Natural killer cell treated with Interleukin-12 subunit alpha and Interleukin-12 subunit beta and Interleukin-15 and Interleukin-18, amount 100 ng/mL, for 72 hours (primary cell): ENCODE data around the gene OAS2. TPM values are rescaled to one million over a fixed set of nuclear protein-coding genes. Genes with fewer than 3 reads are reported as not detected.

ENCODE experiments used
- ATAC-seq, 2 donors: fragments of 150-1000 bp; cut with Tn5 transposase in 1 of 2; sonication (Bioruptor Pico), chemical (Tn5 transposase) in 1 of 2; 2 replicates each; pipeline ENCODE4 v1.10.0; 2021
- DNase-seq: peaks from one replicate; pipeline ENCODE4 v3.0.0; 2022; ENCODE audit warnings: low spot score
- H3K27ac Mint-ChIP-seq, 2 donors: 1 replicate in 1 of 2; 2 replicates in 1 of 2; pipeline ENCODE4 v1.8.0; 2022; ENCODE audit warnings: mixed read lengths in 2 of 2, mild to moderate bottlenecking in 1 of 2, moderate library complexity in 1 of 2
- H3K27me3 Mint-ChIP-seq, 2 donors: 1 replicate in 1 of 2; 2 replicates in 1 of 2; pipeline ENCODE4 v1.8.0; 2022; ENCODE audit warnings: mixed read lengths in 2 of 2
- H3K36me3 Mint-ChIP-seq: one replicate; pipeline ENCODE4 v1.8.0; 2022; ENCODE audit warnings: mixed read lengths
- H3K4me1 Mint-ChIP-seq, 2 donors: 1 replicate in 1 of 2; 2 replicates in 1 of 2; pipeline ENCODE4 v1.8.0; 2022; ENCODE audit warnings: low read depth in 2 of 2, mixed read lengths in 2 of 2, mild to moderate bottlenecking in 1 of 2
- H3K4me3 Mint-ChIP-seq: one replicate; pipeline ENCODE4 v1.8.0; 2022; ENCODE audit warnings: mixed read lengths
- H3K9me3 Mint-ChIP-seq: 2 replicates; pipeline ENCODE4 v1.8.0; 2022; ENCODE audit warnings: mixed read lengths
- total RNA-seq, 2 donors: library from RNA; stranded (reverse); gene quantifications; one replicate each; pipeline ENCODE4 v1.2.3, GENCODE V29; 2022

The OAS2 gene
- total RNA-seq, 2 donors from 2014 or later: 59.2 to 69.7 TPM

- Mint-ChIP-seq H3K4me3 (peak overlapping the region; percentile 16), H3K9me3 (no peaks in the 10 kb centered on the region), H3K36me3 (no peaks in the 10 kb centered on the region), H3K27me3 (peaks cover 2 to 10% of the 10 kb centered on the region in 2 donors), H3K4me1 (peaks cover 5 to 7% of the 10 kb centered on the region in 2 donors), H3K27ac (peak overlapping the region in 1 of 2 donors; percentile 36)
- ATAC-seq (peak in 1 of 2 donors; percentile 66), DNase-seq (no peak)
These were observed 44.4 kb downstream of the OAS2 start for GRCh38 chr12:113022563-113023297.

- H3K9me3 Mint-ChIP-seq: no peaks in the 10 kb centered on the region
- peaks cover 4 to 7% of the 10 kb centered on the region in 2 donors for H3K4me1 Mint-ChIP-seq
- H3K27me3 Mint-ChIP-seq: peaks cover 4 to 14% of the 10 kb centered on the region in 2 donors
- H3K36me3 Mint-ChIP-seq: no peaks in the 10 kb centered on the region
- H3K27ac Mint-ChIP-seq: no peak overlapping the region
- ATAC-seq: no peak
- no peak overlapping the region for H3K4me3 Mint-ChIP-seq
- DNase-seq: no peak
These were observed 49.4 kb downstream of the OAS2 start for GRCh38 chr12:113027726-113028125.

- peaks cover 0 to 4% of the 10 kb centered on the region in 2 donors for H3K4me1 Mint-ChIP-seq
- no peak for ATAC-seq
These were observed 52.7 kb downstream of the OAS2 start for GRCh38 chr12:113030875-113031525.

GRCh38 chr12:113039911-113040445 is 61.7 kb downstream of the OAS2 start:
- H3K4me1 Mint-ChIP-seq: no peaks in the 10 kb centered on the region
- ATAC-seq: no peak
- no peak for DNase-seq
- H3K9me3 Mint-ChIP-seq: no peaks in the 10 kb centered on the region
- H3K36me3 Mint-ChIP-seq: no peaks in the 10 kb centered on the region
- H3K27me3 Mint-ChIP-seq: peaks cover 13 to 14% of the 10 kb centered on the region in 2 donors
- no peak overlapping the region for H3K27ac Mint-ChIP-seq
- H3K4me3 Mint-ChIP-seq: no peak overlapping the region

More at GRCh38 chr12:113030875-113031525, 52.7 kb downstream of the OAS2 start:
- Mint-ChIP-seq H3K9me3 (no peaks in the 10 kb centered on the region), H3K27ac (no peak overlapping the region), H3K4me3 (no peak overlapping the region), H3K27me3 (peaks cover 7 to 14% of the 10 kb centered on the region in 2 donors), H3K36me3 (no peaks in the 10 kb centered on the region)
- no peak for DNase-seq

GRCh38 chr12:113040722-113041171 is 62.4 kb downstream of the OAS2 start:
- DNase-seq (peak; percentile 39), ATAC-seq (no peak)
- Mint-ChIP-seq H3K4me1 (no peaks in the 10 kb centered on the region), H3K27me3 (peaks cover 16 to 19% of the 10 kb centered on the region in 2 donors), H3K27ac (no peak overlapping the region), H3K4me3 (no peak overlapping the region), H3K36me3 (no peaks in the 10 kb centered on the region), H3K9me3 (no peaks in the 10 kb centered on the region)

- DNase-seq: peak; percentile 22
- Mint-ChIP-seq H3K9me3 (no peaks in the 10 kb centered on the region), H3K4me3 (no peak overlapping the region)
These were observed 63.2 kb downstream of the OAS2 start for GRCh38 chr12:113041560-113041959.

GRCh38 chr12:113043240-113043639 is 64.9 kb downstream of the OAS2 start:
- DNase-seq: peak; percentile 20
- Mint-ChIP-seq H3K9me3 (no peaks in the 10 kb centered on the region), H3K27me3 (peaks cover 16 to 22% of the 10 kb centered on the region in 2 donors), H3K36me3 (no peaks in the 10 kb centered on the region), H3K4me1 (no peaks in the 10 kb centered on the region), H3K4me3 (no peak overlapping the region), H3K27ac (no peak overlapping the region)
- peak; percentile 38 to 43 for ATAC-seq

More at GRCh38 chr12:113041560-113041959, 63.2 kb downstream of the OAS2 start:
- ATAC-seq: no peak
- Mint-ChIP-seq H3K27ac (no peak overlapping the region), H3K36me3 (no peaks in the 10 kb centered on the region), H3K4me1 (no peaks in the 10 kb centered on the region), H3K27me3 (peaks cover 16 to 22% of the 10 kb centered on the region in 2 donors)

GRCh38 chr12:113044516-113044915 is 66.2 kb downstream of the OAS2 start:
- no peaks in the 10 kb centered on the region for H3K36me3 Mint-ChIP-seq
- no peak overlapping the region for H3K4me3 Mint-ChIP-seq
- no peaks in the 10 kb centered on the region for H3K9me3 Mint-ChIP-seq
- H3K27me3 Mint-ChIP-seq: peaks cover 16 to 22% of the 10 kb centered on the region in 2 donors
- H3K4me1 Mint-ChIP-seq: peaks cover 0 to 5% of the 10 kb centered on the region in 2 donors
- no peak for ATAC-seq
- peak; percentile 23 for DNase-seq
- no peak overlapping the region for H3K27ac Mint-ChIP-seq

- H3K9me3 Mint-ChIP-seq: no peaks in the 10 kb centered on the region
- peaks cover 13 to 23% of the 10 kb centered on the region in 2 donors for H3K27me3 Mint-ChIP-seq
- no peak overlapping the region for H3K4me3 Mint-ChIP-seq
- peaks cover 0 to 5% of the 10 kb centered on the region in 2 donors for H3K4me1 Mint-ChIP-seq
- DNase-seq: peak; percentile 69
- H3K27ac Mint-ChIP-seq: no peak overlapping the region
- peak in 1 of 2 donors; percentile 48 for ATAC-seq
- no peaks in the 10 kb centered on the region for H3K36me3 Mint-ChIP-seq
These were observed 70.4 kb downstream of the OAS2 start for GRCh38 chr12:113048716-113049127.

- Mint-ChIP-seq H3K4me3 (no peak overlapping the region), H3K4me1 (peaks cover 0 to 5% of the 10 kb centered on the region in 2 donors), H3K36me3 (no peaks in the 10 kb centered on the region), H3K9me3 (no peaks in the 10 kb centered on the region), H3K27me3 (peaks cover 8 to 14% of the 10 kb centered on the region in 2 donors), H3K27ac (no peak overlapping the region)
- ATAC-seq: no peak
- peak; percentile 40 for DNase-seq
These were observed 71.8 kb downstream of the OAS2 start for GRCh38 chr12:113049976-113050742.

- peaks cover 5 to 8% of the 10 kb centered on the region in 2 donors for H3K27me3 Mint-ChIP-seq
- H3K4me1 Mint-ChIP-seq: peaks cover 0 to 5% of the 10 kb centered on the region in 2 donors
- ATAC-seq (no peak), DNase-seq (no peak)
- H3K36me3 Mint-ChIP-seq: no peaks in the 10 kb centered on the region
- H3K27ac Mint-ChIP-seq: no peak overlapping the region
- no peak overlapping the region for H3K4me3 Mint-ChIP-seq
- no peaks in the 10 kb centered on the region for H3K9me3 Mint-ChIP-seq
These were observed 72.5 kb downstream of the OAS2 start for GRCh38 chr12:113050795-113051194.

- H3K9me3 Mint-ChIP-seq: no peaks in the 10 kb centered on the region
- no peak overlapping the region for H3K4me3 Mint-ChIP-seq
- H3K27ac Mint-ChIP-seq: no peak overlapping the region
- no peaks in the 10 kb centered on the region for H3K36me3 Mint-ChIP-seq
- peaks cover 6 to 8% of the 10 kb centered on the region in 2 donors for H3K27me3 Mint-ChIP-seq
- peak; percentile 54 for DNase-seq
- peaks cover 0 to 5% of the 10 kb centered on the region in 2 donors for H3K4me1 Mint-ChIP-seq
- ATAC-seq: no peak
These were observed 73.4 kb downstream of the OAS2 start for GRCh38 chr12:113051759-113052158.

- Mint-ChIP-seq H3K9me3 (no peaks in the 10 kb centered on the region), H3K4me3 (no peak overlapping the region), H3K27me3 (peaks cover 6 to 8% of the 10 kb centered on the region in 2 donors), H3K27ac (no peak overlapping the region), H3K4me1 (peaks cover 0 to 5% of the 10 kb centered on the region in 2 donors), H3K36me3 (no peaks in the 10 kb centered on the region)
- ATAC-seq: no peak
- peak; percentile 28 for DNase-seq
These were observed 74.0 kb downstream of the OAS2 start for GRCh38 chr12:113052326-113052725.
